Fibroblast of skin of left quadriceps (primary cell): ENCODE measurements around the gene QPCT.
A peak's percentile ranks its signal among the peaks of the same experiment; 100 is the strongest.
"Not testable (repeated sequence)": the region's sequence is repeated elsewhere in the genome, so short reads cannot be mapped to it uniquely, and the experiment has no call there.

Source experiments
- DNase-seq, 2 experiments: peaks; one replicate each; pipeline ENCODE4 v3.0.0-alpha.2; 2013; ENCODE audit warnings: low read depth in 2 of 2

Gene QPCT

DNA sequence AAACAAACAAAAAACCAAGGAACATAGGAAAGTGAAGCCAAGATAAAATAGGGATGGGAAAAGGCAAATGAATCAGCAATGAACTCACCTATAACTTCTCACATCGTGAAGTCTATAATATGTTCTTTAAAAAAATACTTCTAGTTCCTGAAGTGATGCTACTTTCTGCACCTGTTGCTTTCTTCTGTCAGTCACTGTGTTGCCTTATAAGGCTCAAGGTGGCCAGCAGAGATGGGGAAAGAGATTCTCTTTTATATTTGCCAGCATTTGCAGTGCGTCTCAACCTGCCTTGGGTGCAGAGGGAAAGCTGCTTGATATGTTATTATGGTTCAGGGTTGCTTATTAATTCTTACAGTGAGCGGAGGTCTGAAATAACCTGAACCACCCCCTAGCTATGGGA lies 14.0 kb downstream of the QPCT start:
- DNase-seq, result no peak

- DNase-seq, result no peak
Observed at GRCh38 chr2:37361216-37361815, 16.9 kb downstream of the QPCT start.

- no peak for DNase-seq
Observed at GRCh38 chr2:37361994-37362698, 17.7 kb downstream of the QPCT start.

DNA sequence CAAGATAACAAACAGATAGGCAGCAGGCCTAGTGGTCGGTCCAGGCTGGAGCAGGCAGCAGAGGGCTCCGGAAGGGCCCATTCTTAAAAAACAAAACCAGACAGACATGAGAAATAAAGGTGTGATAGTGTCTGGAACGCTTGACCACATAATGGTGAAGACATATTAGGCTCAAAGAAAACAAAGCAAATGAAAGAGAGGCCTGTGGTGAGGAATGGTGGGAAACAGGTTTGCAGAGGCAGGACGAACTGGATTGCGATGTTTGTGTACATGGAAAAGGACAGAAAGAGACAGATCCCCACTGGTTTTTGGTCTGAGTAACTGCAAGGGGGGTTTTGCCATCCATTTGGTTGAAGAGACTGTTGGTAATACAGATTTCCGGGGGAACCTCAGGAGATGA lies 19.9 kb downstream of the QPCT start:
- DNase-seq, result no peak

- DNase-seq, result no peak
Observed at GRCh38 chr2:37365669-37366068, 21.2 kb downstream of the QPCT start.

DNA sequence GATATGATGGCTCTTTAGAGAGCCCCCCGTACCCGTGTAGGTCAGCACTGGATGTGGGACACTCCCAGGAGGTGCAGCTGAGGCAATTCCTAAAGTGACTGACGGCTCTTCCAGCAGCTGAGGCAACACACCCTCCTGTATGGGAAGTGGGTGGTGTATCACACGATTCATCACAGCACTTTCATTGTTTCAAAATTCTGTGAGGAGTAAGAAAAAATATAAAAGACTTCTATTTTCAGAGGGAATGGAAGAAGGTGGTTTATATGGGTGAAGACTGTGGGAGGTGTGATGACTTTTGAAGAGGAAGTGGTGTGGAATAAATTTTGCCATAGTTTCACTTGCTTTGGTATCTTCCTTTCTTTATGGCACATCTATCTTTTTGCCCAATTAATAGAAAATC lies 22.3 kb downstream of the QPCT start:
- DNase-seq, result no peak

- no peak for DNase-seq
Observed at GRCh38 chr2:37367310-37367709, 22.9 kb downstream of the QPCT start.

- no peak for DNase-seq
Observed at GRCh38 chr2:37367984-37368383, 23.6 kb downstream of the QPCT start.

DNA sequence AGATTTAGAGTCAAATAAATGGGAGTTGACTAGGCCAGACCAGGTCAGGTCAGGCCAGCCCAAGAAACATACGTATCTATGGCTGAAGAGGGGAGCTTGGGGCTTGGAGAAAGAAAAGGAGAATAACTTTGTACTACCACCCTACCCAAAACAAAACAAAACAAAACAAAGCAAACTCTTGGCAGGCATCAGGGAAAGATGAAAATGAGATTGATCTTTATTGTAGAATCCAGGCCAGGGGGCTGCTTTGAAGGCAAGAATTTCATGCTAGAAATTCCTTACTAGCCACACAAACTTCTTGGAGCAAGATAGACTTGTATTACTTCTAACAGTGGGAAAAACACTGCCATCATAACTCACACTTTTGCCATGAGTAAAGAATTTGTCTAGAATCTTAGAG lies 26.2 kb downstream of the QPCT start:
- DNase-seq, result no peak

- no peak for DNase-seq
Observed at GRCh38 chr2:37372000-37372399, 27.6 kb downstream of the QPCT start.

GRCh38 chr2:37375741-37376288 lies 31.4 kb downstream of the QPCT start:
- DNase-seq, result no peak

GRCh38 chr2:37376421-37377186 lies 32.2 kb downstream of the QPCT start:
- DNase-seq, result peak; percentile 83 to 88

DNA sequence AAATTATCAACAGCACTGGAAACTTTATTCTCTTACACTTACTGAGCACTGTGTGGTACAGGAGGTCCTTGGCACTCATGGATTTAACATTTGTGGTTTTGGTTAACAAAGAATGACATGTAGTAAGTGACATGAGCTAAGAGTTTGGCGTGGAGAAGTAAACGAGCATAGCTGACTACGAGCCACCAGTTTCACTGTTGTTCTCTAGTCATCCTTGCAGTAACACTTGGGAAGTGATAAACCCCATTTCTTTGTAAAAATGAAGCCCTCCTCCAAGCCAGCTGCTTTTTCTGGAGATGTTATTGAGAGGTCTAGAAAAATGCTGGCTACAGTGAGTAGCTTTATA lies 32.7 kb downstream of the QPCT start:
- no peak for DNase-seq

GRCh38 chr2:37378411-37378810 lies 34.0 kb downstream of the QPCT start:
- peak in 1 of 2 experiments; percentile 47 for DNase-seq

DNA sequence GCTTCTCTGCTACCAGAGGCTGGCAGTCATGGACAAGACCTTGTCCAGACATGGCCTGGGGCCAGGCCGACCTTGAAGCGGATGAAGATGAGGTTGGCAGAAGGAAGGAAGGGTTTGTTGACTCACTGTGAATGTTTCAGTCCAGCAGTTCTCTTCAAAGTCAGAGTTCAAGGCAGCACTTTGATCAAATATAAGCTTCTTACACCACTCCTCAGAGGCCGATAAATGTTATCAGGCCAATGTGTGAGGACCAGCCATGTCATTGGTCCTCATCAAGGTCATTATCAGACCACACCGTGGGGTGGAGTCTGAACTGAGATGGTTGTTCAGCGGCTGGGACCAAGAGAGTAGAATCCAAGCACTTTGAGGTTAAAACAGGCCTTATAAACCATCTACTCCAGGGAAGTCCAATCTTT lies 35.5 kb downstream of the QPCT start:
- no peak for DNase-seq

- DNase-seq, result not testable (repeated sequence)
Observed at GRCh38 chr2:37380787-37381186, 36.4 kb downstream of the QPCT start.

GRCh38 chr2:37384261-37384660 lies 39.8 kb downstream of the QPCT start:
- not testable (repeated sequence) for DNase-seq

- DNase-seq, result no peak
Observed at GRCh38 chr2:37387148-37387835, 42.9 kb downstream of the QPCT start.

DNA sequence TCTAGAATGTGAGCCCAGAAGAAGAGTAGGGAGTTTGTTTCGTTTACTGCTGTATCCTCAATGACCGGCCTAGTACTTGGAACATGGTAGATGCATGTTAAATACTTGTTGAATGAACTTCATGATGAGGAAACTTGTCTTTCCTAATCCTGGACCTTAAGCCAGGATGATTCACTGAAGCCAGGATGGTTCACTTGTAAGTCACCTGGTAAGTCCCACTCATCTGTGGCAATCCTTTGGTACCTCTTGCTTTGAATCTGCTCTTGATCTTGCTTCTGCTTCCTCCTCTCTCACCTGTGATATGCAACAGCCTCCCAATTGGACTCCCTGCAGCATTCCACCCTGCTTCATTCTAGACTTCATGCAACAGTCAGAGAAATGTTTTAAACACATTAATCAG lies 43.6 kb downstream of the QPCT start:
- DNase-seq, result no peak

- no peak for DNase-seq
Observed at GRCh38 chr2:37389395-37389794, 45.0 kb downstream of the QPCT start.

- DNase-seq, result peak; percentile 61 to 62
Observed at GRCh38 chr2:37389989-37390765, 45.7 kb downstream of the QPCT start.
